ENCODE measurements around the gene OSTM1.
"Not testable (repeated sequence)": the region's sequence is repeated elsewhere in the genome, so short reads cannot be mapped to it uniquely, and the experiment has no call there.

The OSTM1 gene

GRCh38 chr6:108024427-108025073, 50.0 kb downstream of the OSTM1 start:
- Histone ChIP-seq H3K27me3 (ENCODE audit: control insufficient read depth, insufficient read depth, low read length) (no peaks in the 10 kb centered on the region), H3K4me1 (ENCODE audit: control insufficient read depth, insufficient read depth, low read length) (no peaks in the 10 kb centered on the region; the same call in none of the 2 replicates), H3K27ac (ENCODE audit: low read length) (no peak overlapping the region), H3K4me3 (ENCODE audit: low read length) (no peak overlapping the region), H3K9me3 (ENCODE audit: control insufficient read depth, insufficient read depth, low read length) (no peaks in the 10 kb centered on the region), H3K36me3 (ENCODE audit: control insufficient read depth, insufficient read depth, low read length) (no peaks in the 10 kb centered on the region)
- WGBS (ENCODE audit: insufficient coverage, insufficient read length), result no CpG with 5 or more reads among the region's 6 CpGs
- DNase-seq (ENCODE audit: low read depth, low spot score), result no peak

- H3K4me1 ChIP-seq (ENCODE audit: control insufficient read depth, insufficient read depth, low read length), result no peaks in the 10 kb centered on the region; the same call in 1 of the 2 replicates
- no peaks in the 10 kb centered on the region for H3K27me3 ChIP-seq (ENCODE audit: control insufficient read depth, insufficient read depth, low read length)
- no peak for DNase-seq (ENCODE audit: low read depth, low spot score)
- H3K4me3 ChIP-seq (ENCODE audit: low read length), result no peak overlapping the region
- no peaks in the 10 kb centered on the region for H3K36me3 ChIP-seq (ENCODE audit: control insufficient read depth, insufficient read depth, low read length)
- no peaks in the 10 kb centered on the region; the same call in 1 of the 2 replicates for H3K9me3 ChIP-seq (ENCODE audit: control insufficient read depth, insufficient read depth, low read length)
- no CpG with 5 or more reads among the region's 6 CpGs for WGBS (ENCODE audit: insufficient coverage, insufficient read length)
- H3K27ac ChIP-seq (ENCODE audit: low read length), result no peak overlapping the region
Measured at GRCh38 chr6:108020472-108021116, 53.9 kb downstream of the OSTM1 start.

- not testable (repeated sequence) for H3K4me1 ChIP-seq (ENCODE audit: control insufficient read depth, insufficient read depth, low read length); H3K27me3 ChIP-seq (ENCODE audit: control insufficient read depth, insufficient read depth, low read length); H3K4me3 ChIP-seq (ENCODE audit: low read length); H3K27ac ChIP-seq (ENCODE audit: low read length); H3K36me3 ChIP-seq (ENCODE audit: control insufficient read depth, insufficient read depth, low read length); H3K9me3 ChIP-seq (ENCODE audit: control insufficient read depth, insufficient read depth, low read length); DNase-seq (ENCODE audit: low read depth, low spot score)
- WGBS (ENCODE audit: insufficient coverage, insufficient read length), result no CpG with 5 or more reads among the region's 6 CpGs
Measured at GRCh38 chr6:108016283-108016682, 58.3 kb downstream of the OSTM1 start.

GRCh38 chr6:108013787-108014439, 60.6 kb downstream of the OSTM1 start:
- Histone ChIP-seq H3K4me1 (ENCODE audit: control insufficient read depth, insufficient read depth, low read length) (no peaks in the 10 kb centered on the region), H3K4me3 (ENCODE audit: low read length) (no peak overlapping the region), H3K27ac (ENCODE audit: low read length) (no peak overlapping the region), H3K9me3 (ENCODE audit: control insufficient read depth, insufficient read depth, low read length) (peaks cover 1% of the 10 kb centered on the region; the same call in 1 of the 2 replicates), H3K27me3 (ENCODE audit: control insufficient read depth, insufficient read depth, low read length) (no peaks in the 10 kb centered on the region), H3K36me3 (ENCODE audit: control insufficient read depth, insufficient read depth, low read length) (no peaks in the 10 kb centered on the region)
- WGBS (ENCODE audit: insufficient coverage, insufficient read length), result no CpG with 5 or more reads among the region's 6 CpGs
- no peak for DNase-seq (ENCODE audit: low read depth, low spot score)

- no peak for DNase-seq (ENCODE audit: low read depth, low spot score)
- Histone ChIP-seq H3K27me3 (ENCODE audit: control insufficient read depth, insufficient read depth, low read length) (no peaks in the 10 kb centered on the region), H3K4me1 (ENCODE audit: control insufficient read depth, insufficient read depth, low read length) (no peaks in the 10 kb centered on the region), H3K4me3 (ENCODE audit: low read length) (no peak overlapping the region), H3K36me3 (ENCODE audit: control insufficient read depth, insufficient read depth, low read length) (no peaks in the 10 kb centered on the region), H3K9me3 (ENCODE audit: control insufficient read depth, insufficient read depth, low read length) (0 out of 2 replicates have a peak, but pooled peaks cover 1% of the 10 kb centered on the region), H3K27ac (ENCODE audit: low read length) (no peak overlapping the region)
Measured at GRCh38 chr6:108009894-108010293, 64.6 kb downstream of the OSTM1 start.

GRCh38 chr6:108009258-108009657, 65.3 kb downstream of the OSTM1 start:
- DNase-seq (ENCODE audit: low read depth, low spot score); H3K27me3 ChIP-seq (ENCODE audit: control insufficient read depth, insufficient read depth, low read length); H3K27ac ChIP-seq (ENCODE audit: low read length); H3K36me3 ChIP-seq (ENCODE audit: control insufficient read depth, insufficient read depth, low read length); H3K4me1 ChIP-seq (ENCODE audit: control insufficient read depth, insufficient read depth, low read length); H3K9me3 ChIP-seq (ENCODE audit: control insufficient read depth, insufficient read depth, low read length); H3K4me3 ChIP-seq (ENCODE audit: low read length): not testable (repeated sequence)
- no CpG with 5 or more reads among the region's 1 CpG for WGBS (ENCODE audit: insufficient coverage, insufficient read length)

- Histone ChIP-seq H3K4me3 (ENCODE audit: low read length) (no peak overlapping the region), H3K4me1 (ENCODE audit: control insufficient read depth, insufficient read depth, low read length) (no peaks in the 10 kb centered on the region), H3K9me3 (ENCODE audit: control insufficient read depth, insufficient read depth, low read length) (0 out of 2 replicates have a peak, but pooled peaks cover 1% of the 10 kb centered on the region), H3K36me3 (ENCODE audit: control insufficient read depth, insufficient read depth, low read length) (no peaks in the 10 kb centered on the region), H3K27me3 (ENCODE audit: control insufficient read depth, insufficient read depth, low read length) (no peaks in the 10 kb centered on the region), H3K27ac (ENCODE audit: low read length) (no peak overlapping the region)
- no CpG with 5 or more reads among the region's 1 CpG for WGBS (ENCODE audit: insufficient coverage, insufficient read length)
- DNase-seq (ENCODE audit: low read depth, low spot score), result no peak
Measured at GRCh38 chr6:108008363-108008762, 66.2 kb downstream of the OSTM1 start.

- no CpG with 5 or more reads among the region's 3 CpGs for WGBS (ENCODE audit: insufficient coverage, insufficient read length)
- Histone ChIP-seq H3K27me3 (ENCODE audit: control insufficient read depth, insufficient read depth, low read length) (no peaks in the 10 kb centered on the region), H3K4me3 (ENCODE audit: low read length) (no peak overlapping the region), H3K36me3 (ENCODE audit: control insufficient read depth, insufficient read depth, low read length) (no peaks in the 10 kb centered on the region), H3K27ac (ENCODE audit: low read length) (no peak overlapping the region), H3K4me1 (ENCODE audit: control insufficient read depth, insufficient read depth, low read length) (0 out of 2 replicates have a peak, but pooled peaks cover 3% of the 10 kb centered on the region), H3K9me3 (ENCODE audit: control insufficient read depth, insufficient read depth, low read length) (0 out of 2 replicates have a peak, but pooled peaks cover 1% of the 10 kb centered on the region)
- no peak for DNase-seq (ENCODE audit: low read depth, low spot score)
Measured at GRCh38 chr6:108005961-108006360, 68.6 kb downstream of the OSTM1 start.

GRCh38 chr6:108004861-108005260, 69.7 kb downstream of the OSTM1 start:
- H3K4me3 ChIP-seq (ENCODE audit: low read length), result no peak overlapping the region
- no CpG with 5 or more reads among the region's 15 CpGs for WGBS (ENCODE audit: insufficient coverage, insufficient read length)

GRCh38 chr6:108002365-108003221, 71.9 kb downstream of the OSTM1 start:
- H3K9me3 ChIP-seq (ENCODE audit: control insufficient read depth, insufficient read depth, low read length), result no peaks in the 10 kb centered on the region
- H3K36me3 ChIP-seq (ENCODE audit: control insufficient read depth, insufficient read depth, low read length), result no peaks in the 10 kb centered on the region
- no CpG with 5 or more reads among the region's 9 CpGs for WGBS (ENCODE audit: insufficient coverage, insufficient read length)
- H3K4me1 ChIP-seq (ENCODE audit: control insufficient read depth, insufficient read depth, low read length), result 0 out of 2 replicates have a peak, but pooled peaks cover 3% of the 10 kb centered on the region
- no peak for DNase-seq (ENCODE audit: low read depth, low spot score)
- H3K4me3 ChIP-seq (ENCODE audit: low read length), result no peak overlapping the region
- no peaks in the 10 kb centered on the region for H3K27me3 ChIP-seq (ENCODE audit: control insufficient read depth, insufficient read depth, low read length)
- no peak overlapping the region for H3K27ac ChIP-seq (ENCODE audit: low read length)

More at GRCh38 chr6:108004861-108005260, 69.7 kb downstream of the OSTM1 start:
- H3K27ac ChIP-seq (ENCODE audit: low read length), result no peak overlapping the region
- DNase-seq (ENCODE audit: low read depth, low spot score), result no peak
- H3K4me1 ChIP-seq (ENCODE audit: control insufficient read depth, insufficient read depth, low read length), result 0 out of 2 replicates have a peak, but pooled peaks cover 3% of the 10 kb centered on the region
- 0 out of 2 replicates have a peak, but pooled peaks cover 1% of the 10 kb centered on the region for H3K9me3 ChIP-seq (ENCODE audit: control insufficient read depth, insufficient read depth, low read length)
- H3K27me3 ChIP-seq (ENCODE audit: control insufficient read depth, insufficient read depth, low read length), result no peaks in the 10 kb centered on the region
- no peaks in the 10 kb centered on the region for H3K36me3 ChIP-seq (ENCODE audit: control insufficient read depth, insufficient read depth, low read length)
